Fibroblast of villous mesenchyme (primary cell): ENCODE results near the gene COG7. TPM values are rescaled to one million over a fixed set of nuclear protein-coding genes. Genes with fewer than 3 reads are reported as not detected.

ENCODE experiments used
- DNase-seq: peaks from one replicate; pipeline ENCODE4 v3.0.0-alpha.2; 2010; ENCODE audit warnings: low read depth
- H3K4me3 ChIP-seq: 2 replicates; pipeline ENCODE4 v1.5.1; 2011; ENCODE audit warnings: low read depth, mild to moderate bottlenecking, low read length
- CTCF ChIP-seq: IDR thresholded peaks from 2 replicates; pipeline ENCODE4 v1.5.1; 2012; ENCODE audit warnings: low read depth, mild to moderate bottlenecking, low read length; ENCODE audit not compliant: insufficient read depth
- total RNA-seq: library from RNA; depleted of rRNA; stranded (reverse); fragments of >200 nt; gene quantifications from 2 replicates; pipeline ENCODE4 v1.2.3, GENCODE V29; 2012

COG7 gene
- total RNA-seq, 1 donor = 29.4 TPM

GRCh38 chr16:23433261-23433920 is 19.6 kb downstream of the COG7 start:
- TF ChIP-seq CTCF = no peak

GRCh38 chr16:23432176-23433128 is 20.5 kb downstream of the COG7 start:
- H3K4me3 ChIP-seq = no peak overlapping the region
- DNase-seq = no peak
- no peak for TF ChIP-seq CTCF

More at GRCh38 chr16:23433261-23433920, 19.6 kb downstream of the COG7 start:
- H3K4me3 ChIP-seq = no peak overlapping the region
- DNase-seq = no peak

- peak; percentile 49 for DNase-seq
- H3K4me3 ChIP-seq = no peak overlapping the region
- TF ChIP-seq CTCF = no peak
Observed at GRCh38 chr16:23428351-23428750, 24.6 kb downstream of the COG7 start.

- no peak for DNase-seq
- no peak for TF ChIP-seq CTCF
Observed at GRCh38 chr16:23424292-23424958, 28.6 kb downstream of the COG7 start.

GRCh38 chr16:23423496-23424049 is 29.4 kb downstream of the COG7 start:
- no peak for TF ChIP-seq CTCF
- peak; percentile 98 for DNase-seq
- no peak overlapping the region for H3K4me3 ChIP-seq

More at GRCh38 chr16:23424292-23424958, 28.6 kb downstream of the COG7 start:
- H3K4me3 ChIP-seq = no peak overlapping the region

- peak; percentile 55 for DNase-seq
- TF ChIP-seq CTCF = no peak
- no peak overlapping the region for H3K4me3 ChIP-seq
Observed at GRCh38 chr16:23420011-23420410, 33.0 kb downstream of the COG7 start.
